ENCODE measurements around the gene PAXX.

- TF ChIP-seq EP300 (IDR thresholded peaks at IDR 0.05), result no peak
- TF ChIP-seq, protein P1, sequence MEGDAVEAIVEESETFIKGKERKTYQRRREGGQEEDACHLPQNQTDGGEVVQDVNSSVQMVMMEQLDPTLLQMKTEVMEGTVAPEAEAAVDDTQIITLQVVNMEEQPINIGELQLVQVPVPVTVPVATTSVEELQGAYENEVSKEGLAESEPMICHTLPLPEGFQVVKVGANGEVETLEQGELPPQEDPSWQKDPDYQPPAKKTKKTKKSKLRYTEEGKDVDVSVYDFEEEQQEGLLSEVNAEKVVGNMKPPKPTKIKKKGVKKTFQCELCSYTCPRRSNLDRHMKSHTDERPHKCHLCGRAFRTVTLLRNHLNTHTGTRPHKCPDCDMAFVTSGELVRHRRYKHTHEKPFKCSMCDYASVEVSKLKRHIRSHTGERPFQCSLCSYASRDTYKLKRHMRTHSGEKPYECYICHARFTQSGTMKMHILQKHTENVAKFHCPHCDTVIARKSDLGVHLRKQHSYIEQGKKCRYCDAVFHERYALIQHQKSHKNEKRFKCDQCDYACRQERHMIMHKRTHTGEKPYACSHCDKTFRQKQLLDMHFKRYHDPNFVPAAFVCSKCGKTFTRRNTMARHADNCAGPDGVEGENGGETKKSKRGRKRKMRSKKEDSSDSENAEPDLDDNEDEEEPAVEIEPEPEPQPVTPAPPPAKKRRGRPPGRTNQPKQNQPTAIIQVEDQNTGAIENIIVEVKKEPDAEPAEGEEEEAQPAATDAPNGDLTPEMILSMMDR (IDR thresholded peaks at IDR 0.05), result no peak
- TF ChIP-seq POLR2A (IDR thresholded peaks at IDR 0.05), result no peak
Observed at GRCh38 chr9:136945333-136946227, 46.6 kb upstream of the PAXX start.

Measured in tibial nerve (tissue), 4 donors.